IPS-15b (cell line): ENCODE data around the gene DHRSX.

Experiments
- H3K27me3 ChIP-seq: one replicate; pipeline ENCODE4 v1.6.1; 2013; ENCODE audit warnings: low read length; ENCODE audit not compliant: control insufficient read depth, insufficient read depth
- H3K36me3 ChIP-seq: one replicate; pipeline ENCODE4 v1.6.1; 2013; ENCODE audit warnings: low read length; ENCODE audit not compliant: control insufficient read depth, insufficient read depth
- H3K4me1 ChIP-seq: one replicate; pipeline ENCODE4 v1.6.1; 2013; ENCODE audit warnings: mild to moderate bottlenecking, low read length; ENCODE audit not compliant: control insufficient read depth, insufficient read depth
- H3K4me3 ChIP-seq: one replicate; pipeline ENCODE4 v1.5.1; 2013; ENCODE audit warnings: low read depth, low read length
- H3K9ac ChIP-seq: one replicate; pipeline ENCODE4 v1.6.1; 2013; ENCODE audit warnings: low read depth, mild to moderate bottlenecking, low read length
- H3K9me3 ChIP-seq: one replicate; pipeline ENCODE4 v1.6.1; 2013; ENCODE audit warnings: mild to moderate bottlenecking, low read length; ENCODE audit not compliant: control insufficient read depth, insufficient read depth

DHRSX gene

GRCh38 chrX:2176274-2176673 lies 324.5 kb downstream of the DHRSX start:
- no peaks in the 10 kb centered on the region for H3K27me3 ChIP-seq
- no peak overlapping the region for H3K4me3 ChIP-seq
- H3K36me3 ChIP-seq = no peaks in the 10 kb centered on the region
- no peaks in the 10 kb centered on the region for H3K4me1 ChIP-seq
- no peak overlapping the region for H3K9ac ChIP-seq
- H3K9me3 ChIP-seq = no peaks in the 10 kb centered on the region

GRCh38 chrX:2172359-2172758 lies 328.4 kb downstream of the DHRSX start:
- H3K4me1 ChIP-seq = no peaks in the 10 kb centered on the region
- H3K36me3 ChIP-seq = no peaks in the 10 kb centered on the region
- no peak overlapping the region for H3K4me3 ChIP-seq
- no peaks in the 10 kb centered on the region for H3K27me3 ChIP-seq
- H3K9ac ChIP-seq = no peak overlapping the region
- H3K9me3 ChIP-seq = no peaks in the 10 kb centered on the region
